Measurements from ENCODE around the gene ZFYVE1.
"Not testable (repeated sequence)": the region's sequence is repeated elsewhere in the genome, so short reads cannot be mapped to it uniquely, and the experiment has no call there.

Gene ZFYVE1

GRCh38 chr14:72957213-72957612 lies 69.7 kb downstream of the ZFYVE1 start:
- DNase-seq: no peak

GRCh38 chr14:72956741-72957140 lies 70.2 kb downstream of the ZFYVE1 start:
- DNase-seq: not testable (repeated sequence)

GRCh38 chr14:72952171-72952570 lies 74.7 kb downstream of the ZFYVE1 start:
- no peak for DNase-seq

- peak; percentile 25 for DNase-seq
Observed at GRCh38 chr14:72948481-72949138, 78.3 kb downstream of the ZFYVE1 start.

- no peak for DNase-seq
Observed at GRCh38 chr14:72947366-72948160, 79.3 kb downstream of the ZFYVE1 start.

- DNase-seq: no peak
Observed at GRCh38 chr14:72946491-72946890, 80.4 kb downstream of the ZFYVE1 start.

- DNase-seq: no peak
Observed at GRCh38 chr14:72945356-72946027, 81.4 kb downstream of the ZFYVE1 start.

GRCh38 chr14:72943876-72944430 lies 83.0 kb downstream of the ZFYVE1 start:
- no peak for DNase-seq

- DNase-seq: no peak
Observed at GRCh38 chr14:72942934-72943333, 84.0 kb downstream of the ZFYVE1 start.

- DNase-seq: no peak
Observed at GRCh38 chr14:72941286-72941985, 85.5 kb downstream of the ZFYVE1 start.

- DNase-seq: no peak
Observed at GRCh38 chr14:72939630-72940029, 87.3 kb downstream of the ZFYVE1 start.

- DNase-seq: no peak
Observed at GRCh38 chr14:72932893-72933292, 94.0 kb downstream of the ZFYVE1 start.

- no peak for DNase-seq
Observed at GRCh38 chr14:72929316-72930080, 97.4 kb downstream of the ZFYVE1 start.

- DNase-seq: no peak
Observed at GRCh38 chr14:72928872-72929271, 98.0 kb downstream of the ZFYVE1 start.

- peak; percentile 99 for DNase-seq
Observed at GRCh38 chr14:72926292-72927028, 100.4 kb downstream of the ZFYVE1 start, which contains the start of gene DCAF4. DCAF4 (plus strand) TSS chr14:72926464; CDS start chr14:72937979, 11,515 bp downstream.

- DNase-seq: no peak
Observed at GRCh38 chr14:72925815-72926291, 101.1 kb downstream of the ZFYVE1 start.

GRCh38 chr14:72925171-72925759 lies 101.6 kb downstream of the ZFYVE1 start:
- no peak for DNase-seq

- no peak for DNase-seq
Observed at GRCh38 chr14:72924337-72924736, 102.6 kb downstream of the ZFYVE1 start.

- DNase-seq: no peak
Observed at GRCh38 chr14:72921396-72921795, 105.5 kb downstream of the ZFYVE1 start.

GRCh38 chr14:72920008-72920407 lies 106.9 kb downstream of the ZFYVE1 start:
- no peak for DNase-seq

Measured in NCI-H226 (cell line).